NB4 (cell line): ENCODE measurements around the gene LMO7.

Experiments used
- DNase-seq: peaks from one replicate; pipeline ENCODE4 v3.0.0; 2010; ENCODE audit warnings: low read depth
- H3K4me3 ChIP-seq: one replicate; pipeline ENCODE4 v1.5.1; 2011; ENCODE audit warnings: mild to moderate bottlenecking, low read depth, low read length, moderate library complexity
- MAX ChIP-seq: IDR thresholded peaks from 2 replicates; pipeline ENCODE4 v1.6.1; 2011; ENCODE audit warnings: low read depth, low read length
- MYC ChIP-seq: IDR thresholded peaks from 2 replicates; pipeline ENCODE4 v1.6.1; 2011; ENCODE audit warnings: low read depth, low read length
- POLR2A ChIP-seq: IDR thresholded peaks from 2 replicates; pipeline ENCODE4 v1.6.1; 2011; ENCODE audit warnings: mild to moderate bottlenecking; ENCODE audit not compliant: insufficient read length; ENCODE audit errors: extremely low read depth
- TF ChIP-seq, protein P1 (sequence below): IDR thresholded peaks from one replicate; pipeline ENCODE4 v1.5.1; 2012; ENCODE audit warnings: low read depth, low read length

LMO7 gene

GRCh38 chr13:75830842-75831241 lies 194.7 kb downstream of the LMO7 start:
- TF ChIP-seq MYC, result no peak
- TF ChIP-seq POLR2A, result no peak
- no peak for TF ChIP-seq MAX
- TF ChIP-seq, protein P1, sequence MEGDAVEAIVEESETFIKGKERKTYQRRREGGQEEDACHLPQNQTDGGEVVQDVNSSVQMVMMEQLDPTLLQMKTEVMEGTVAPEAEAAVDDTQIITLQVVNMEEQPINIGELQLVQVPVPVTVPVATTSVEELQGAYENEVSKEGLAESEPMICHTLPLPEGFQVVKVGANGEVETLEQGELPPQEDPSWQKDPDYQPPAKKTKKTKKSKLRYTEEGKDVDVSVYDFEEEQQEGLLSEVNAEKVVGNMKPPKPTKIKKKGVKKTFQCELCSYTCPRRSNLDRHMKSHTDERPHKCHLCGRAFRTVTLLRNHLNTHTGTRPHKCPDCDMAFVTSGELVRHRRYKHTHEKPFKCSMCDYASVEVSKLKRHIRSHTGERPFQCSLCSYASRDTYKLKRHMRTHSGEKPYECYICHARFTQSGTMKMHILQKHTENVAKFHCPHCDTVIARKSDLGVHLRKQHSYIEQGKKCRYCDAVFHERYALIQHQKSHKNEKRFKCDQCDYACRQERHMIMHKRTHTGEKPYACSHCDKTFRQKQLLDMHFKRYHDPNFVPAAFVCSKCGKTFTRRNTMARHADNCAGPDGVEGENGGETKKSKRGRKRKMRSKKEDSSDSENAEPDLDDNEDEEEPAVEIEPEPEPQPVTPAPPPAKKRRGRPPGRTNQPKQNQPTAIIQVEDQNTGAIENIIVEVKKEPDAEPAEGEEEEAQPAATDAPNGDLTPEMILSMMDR, result no peak
- DNase-seq, result no peak
- H3K4me3 ChIP-seq, result no peak overlapping the region

GRCh38 chr13:75831389-75831788 lies 195.3 kb downstream of the LMO7 start:
- TF ChIP-seq POLR2A, result no peak
- TF ChIP-seq, protein P1, result no peak
- TF ChIP-seq MAX, result no peak
- no peak for TF ChIP-seq MYC
- H3K4me3 ChIP-seq, result no peak overlapping the region
- DNase-seq, result no peak

- TF ChIP-seq, protein P1, result no peak
- no peak for TF ChIP-seq MYC
- TF ChIP-seq MAX, result no peak
- TF ChIP-seq POLR2A, result no peak
Measured at GRCh38 chr13:75832812-75833211, 196.7 kb downstream of the LMO7 start.

GRCh38 chr13:75836441-75836840 lies 200.3 kb downstream of the LMO7 start:
- TF ChIP-seq MAX, result no peak
- no peak for TF ChIP-seq POLR2A
- TF ChIP-seq MYC, result no peak
- TF ChIP-seq, protein P1, result no peak

More at GRCh38 chr13:75832812-75833211, 196.7 kb downstream of the LMO7 start:
- H3K4me3 ChIP-seq, result no peak overlapping the region
- DNase-seq, result no peak

DNA sequence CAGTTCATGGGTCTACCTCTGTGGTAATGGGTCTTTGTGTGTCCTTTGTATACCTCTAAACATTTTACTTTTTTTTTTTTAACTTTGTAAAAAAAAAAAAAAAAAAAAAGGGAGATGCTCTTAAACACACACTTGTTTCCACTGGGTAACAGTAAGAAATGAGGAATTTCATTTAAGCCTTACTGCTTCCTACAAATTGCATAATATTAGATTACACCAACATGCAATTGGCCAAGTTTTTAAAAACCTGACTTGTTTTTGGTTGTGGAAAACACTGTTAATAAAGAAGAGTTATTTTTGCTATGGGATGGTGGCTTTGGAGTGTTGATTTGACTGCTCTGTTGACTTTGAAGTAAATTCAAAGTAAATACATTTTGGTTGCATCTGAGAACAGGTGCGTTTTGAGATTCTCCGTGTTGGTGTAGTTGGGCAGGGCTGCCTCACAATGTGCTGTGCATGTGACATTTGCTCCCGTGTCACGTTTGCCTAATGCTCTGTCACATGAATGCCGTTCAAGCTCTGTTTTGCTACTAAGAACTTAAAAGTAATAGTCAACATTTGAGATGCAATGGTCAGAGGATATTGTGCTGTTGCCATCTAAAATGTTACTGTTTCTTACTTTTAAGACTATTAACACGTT lies 202.4 kb downstream of the LMO7 start:
- TF ChIP-seq MYC (no peak), POLR2A (no peak), MAX (no peak)
- TF ChIP-seq, protein P1, result no peak
- no peak overlapping the region for H3K4me3 ChIP-seq
- no peak for DNase-seq

More at GRCh38 chr13:75836441-75836840, 200.3 kb downstream of the LMO7 start:
- no peak for DNase-seq
- no peak overlapping the region for H3K4me3 ChIP-seq
